NCI-H526 treated with DMSO at 0.1 percent for 48 hours (cell line): Measurements from ENCODE around the gene SLC7A8.

Source experiments
- DNase-seq: peaks from one replicate; lab custom pipeline; 2025; lab: John Stamatoyannopoulos, UW

Gene SLC7A8

DNA sequence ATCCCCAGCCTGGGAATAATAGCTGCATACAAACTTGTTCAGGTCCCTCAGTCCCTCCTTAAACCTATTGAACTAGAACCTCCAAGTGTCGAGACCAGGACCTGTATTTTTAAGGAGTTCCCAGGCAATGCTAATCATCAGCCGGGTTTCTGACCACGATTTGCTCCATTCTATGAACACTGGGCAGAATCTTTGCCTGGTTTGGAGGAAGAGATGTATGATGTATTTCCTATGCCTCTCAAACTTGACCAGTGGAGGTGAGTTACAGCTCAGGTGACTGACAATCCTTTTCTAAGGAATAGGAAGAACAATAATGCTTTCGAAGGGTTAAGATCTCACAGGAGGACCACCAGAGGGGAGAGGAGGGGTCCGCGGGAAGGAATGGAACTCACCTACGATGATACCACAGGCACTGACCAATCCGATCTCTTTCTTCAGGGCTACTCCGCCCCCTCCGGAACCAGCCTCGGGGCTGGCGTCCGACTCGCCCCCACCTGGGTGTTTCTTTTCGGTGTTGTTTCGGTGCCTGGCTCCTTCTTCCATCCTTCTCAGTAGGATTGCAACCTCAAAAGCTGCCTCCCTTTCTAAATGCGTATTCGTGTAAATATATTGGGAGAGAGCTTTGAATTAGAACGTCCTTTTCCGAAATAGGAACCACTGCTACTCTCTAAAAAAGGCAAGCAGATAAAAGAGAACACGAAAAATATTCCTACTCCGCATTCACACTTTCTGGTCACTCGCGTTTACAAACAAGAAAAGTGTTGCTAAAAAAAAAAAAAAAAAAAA, 895 bp downstream of the SLC7A8 start:
- peak; percentile 21 for DNase-seq

DNA sequence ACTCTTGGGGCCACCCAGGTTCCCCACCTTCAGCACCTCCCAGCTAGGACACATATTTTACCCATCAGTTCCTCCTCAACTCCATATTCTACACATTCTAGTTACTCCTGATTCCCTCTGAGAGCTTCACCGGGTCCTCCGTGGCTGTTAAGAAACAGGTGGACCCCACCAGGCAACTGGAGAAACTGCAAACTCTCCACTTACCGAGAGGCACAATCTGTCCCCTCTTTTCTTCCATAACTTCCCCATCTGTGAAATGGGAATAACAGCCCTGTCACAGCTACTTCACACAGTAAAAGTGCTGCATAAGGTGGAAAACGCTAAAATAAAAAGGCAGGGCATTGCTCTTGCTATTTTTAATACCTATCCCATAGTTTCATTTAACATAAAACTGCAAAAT, 1.5 kb downstream of the SLC7A8 start:
- no peak for DNase-seq

DNA sequence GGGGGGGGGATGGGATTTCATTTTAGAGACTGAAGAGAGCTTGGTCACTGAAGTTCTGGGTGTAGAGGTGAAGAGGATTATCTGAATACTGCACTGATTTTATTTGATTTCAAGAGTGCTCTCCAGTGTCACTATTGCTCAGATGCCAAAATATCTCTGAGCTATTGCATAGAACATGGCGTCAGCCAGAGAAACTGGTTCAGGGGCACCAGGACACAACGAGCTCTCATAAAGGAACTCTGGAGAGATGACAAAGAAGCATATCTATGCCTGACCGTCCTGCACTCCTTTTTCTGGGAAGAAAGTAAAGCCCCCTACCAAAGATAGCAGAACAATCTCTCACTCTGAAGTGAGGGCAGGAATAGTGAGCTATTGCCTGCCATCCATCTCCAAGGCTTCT, 2.0 kb downstream of the SLC7A8 start:
- DNase-seq, result no peak

DNA sequence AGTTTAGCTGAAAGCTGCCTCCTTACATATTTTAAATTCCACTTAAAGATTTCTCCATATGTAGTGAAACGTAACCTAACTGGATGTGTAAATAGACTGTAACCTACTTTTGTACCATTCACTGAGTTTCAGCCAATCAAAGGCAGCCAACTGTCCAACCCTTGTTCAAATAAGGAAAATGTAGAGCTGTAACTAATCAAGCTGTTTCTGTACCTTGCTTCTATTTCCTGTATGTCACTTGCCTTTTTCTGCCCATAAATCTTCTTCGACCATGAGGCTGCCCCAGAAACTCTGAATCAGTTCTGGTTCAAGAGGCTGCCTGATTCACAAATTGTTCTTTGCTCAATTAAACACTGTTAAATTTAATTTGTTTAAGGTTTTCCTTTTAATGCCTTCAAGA, 6.3 kb downstream of the SLC7A8 start:
- DNase-seq, result no peak

DNA sequence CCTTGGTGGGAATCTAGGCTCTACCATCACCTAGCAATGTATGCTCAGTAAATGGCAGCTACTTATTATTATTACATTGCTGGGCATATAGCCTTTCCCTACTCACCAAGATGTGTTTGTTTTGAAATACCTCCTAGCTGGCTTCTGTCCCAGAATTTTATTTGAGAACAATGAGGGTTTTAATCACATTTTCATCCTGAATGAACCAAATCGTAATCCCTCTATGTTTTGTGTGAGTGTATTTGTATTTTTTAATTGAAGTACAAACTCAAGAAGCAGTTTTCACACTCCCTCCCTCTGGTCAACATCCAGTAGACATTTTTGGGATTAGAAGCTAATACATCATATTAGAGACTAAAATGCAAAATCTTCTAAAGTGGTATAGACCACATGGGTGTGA, 7.6 kb downstream of the SLC7A8 start:
- no peak for DNase-seq

DNA sequence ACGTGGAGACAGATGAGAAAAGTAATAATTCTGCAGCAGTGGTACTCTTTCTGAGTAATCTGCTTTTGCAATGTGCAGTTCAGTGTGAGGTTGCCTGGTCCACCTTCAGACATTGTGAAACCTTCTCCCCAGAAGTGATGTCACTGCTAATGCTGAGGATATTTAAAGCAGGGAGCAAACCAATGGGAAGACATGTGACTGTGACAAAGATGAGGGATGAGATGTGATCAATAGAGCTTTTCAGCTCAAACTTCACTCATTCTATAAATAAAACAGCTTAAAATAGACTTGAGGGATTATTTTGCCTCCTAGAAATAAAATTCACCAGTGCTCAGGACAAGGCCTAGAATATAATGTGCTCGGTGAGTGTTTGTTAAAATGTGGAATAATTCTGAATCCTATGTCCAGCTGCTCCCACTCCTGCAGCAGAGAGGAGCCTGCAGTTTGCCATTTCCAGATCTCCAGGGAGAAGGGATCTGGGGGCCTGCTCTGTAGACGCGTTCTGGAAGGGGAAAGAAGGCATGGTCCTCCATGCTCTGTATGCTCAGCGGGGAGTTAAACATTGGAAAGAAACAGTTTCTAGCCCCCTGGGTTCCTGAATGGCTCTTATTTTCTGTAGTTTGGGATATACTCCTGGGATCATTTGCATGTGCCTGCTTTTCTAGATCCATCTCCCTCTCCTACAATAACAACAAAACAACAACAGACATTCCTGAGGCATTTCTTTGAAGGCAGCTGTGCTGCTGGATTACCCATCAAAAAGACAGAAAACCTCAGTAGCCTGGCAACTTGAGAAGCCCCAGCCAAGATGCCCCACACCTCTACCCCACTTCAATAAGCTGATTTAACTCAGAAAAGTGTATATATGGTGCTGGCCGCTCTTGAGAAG, 8.9 kb downstream of the SLC7A8 start:
- no peak for DNase-seq

DNA sequence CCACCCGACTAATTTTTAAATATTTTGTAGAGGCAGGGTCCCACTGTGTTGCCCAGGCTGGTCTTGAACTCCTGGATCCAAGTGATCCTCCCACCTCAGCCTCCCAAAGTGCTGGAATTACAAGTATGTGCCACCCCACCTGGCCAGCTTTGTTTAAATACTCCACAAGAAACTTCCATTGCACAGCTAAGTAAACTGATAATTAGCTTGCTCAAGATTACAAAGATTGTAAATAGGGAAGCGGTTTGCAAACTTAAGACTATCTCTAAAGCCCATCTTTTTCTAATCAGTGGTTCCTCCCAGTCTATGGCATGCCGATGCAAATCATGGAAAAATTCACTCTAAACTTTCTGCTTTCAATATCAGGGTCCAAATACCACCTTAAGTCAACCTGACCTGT, 9.7 kb downstream of the SLC7A8 start:
- no peak for DNase-seq

DNA sequence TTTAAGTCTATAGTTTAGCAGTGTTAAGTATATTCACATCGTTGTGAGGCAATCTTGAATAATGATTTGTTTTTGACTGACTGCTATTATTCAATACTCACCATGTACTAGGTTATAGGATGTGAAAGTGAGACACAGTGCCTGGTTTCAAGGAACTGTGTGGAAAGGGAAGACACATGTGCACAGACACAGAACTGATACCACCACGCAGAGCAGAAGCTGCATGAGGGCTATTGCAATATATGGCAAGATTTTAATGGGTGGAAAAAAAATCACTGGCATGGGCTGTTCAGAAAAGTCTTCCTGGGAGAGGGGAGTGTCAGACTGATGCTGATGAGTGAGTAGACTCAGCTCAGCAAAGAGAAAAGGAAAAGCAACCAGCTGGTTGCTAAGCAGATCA, 10.4 kb downstream of the SLC7A8 start:
- DNase-seq, result no peak

DNA sequence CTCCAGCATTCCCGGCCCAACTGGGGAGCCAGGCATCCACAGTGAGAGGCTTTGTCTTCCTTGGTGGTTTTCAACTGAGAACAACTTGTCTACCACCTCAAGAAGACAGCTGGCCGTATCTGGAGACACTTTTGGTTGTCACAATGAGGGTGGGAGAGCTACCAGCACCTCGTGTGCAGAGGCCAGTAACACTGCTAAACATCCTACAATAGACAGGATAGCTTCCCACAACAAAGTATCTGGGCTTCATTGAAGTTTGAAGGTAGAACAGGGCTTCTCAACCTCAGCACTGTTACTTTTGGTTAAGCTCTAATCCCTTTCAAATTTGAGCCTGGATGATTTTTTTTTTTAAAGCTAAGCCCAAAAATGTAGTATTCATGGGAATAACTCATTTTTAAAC, 10.9 kb downstream of the SLC7A8 start:
- no peak for DNase-seq

DNA sequence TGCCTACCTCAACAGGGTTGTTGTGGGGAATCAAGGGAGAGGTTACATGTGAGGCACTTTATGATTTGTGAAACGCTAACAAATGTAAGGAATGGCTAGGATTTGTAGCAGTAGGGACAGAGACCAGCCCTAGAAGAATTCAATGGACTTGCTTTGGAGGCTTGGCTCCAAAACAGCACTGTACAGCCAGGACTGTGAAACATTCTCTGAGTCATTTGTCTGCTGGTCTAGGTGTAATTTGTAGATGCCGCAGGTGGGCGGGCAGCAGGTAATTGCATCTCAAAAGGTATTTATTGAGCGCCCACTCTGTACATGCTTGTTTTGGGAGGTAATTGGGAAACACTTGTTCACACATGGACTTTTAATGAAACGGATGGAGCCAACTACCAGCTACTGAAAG, 11.4 kb downstream of the SLC7A8 start:
- DNase-seq, result no peak

DNA sequence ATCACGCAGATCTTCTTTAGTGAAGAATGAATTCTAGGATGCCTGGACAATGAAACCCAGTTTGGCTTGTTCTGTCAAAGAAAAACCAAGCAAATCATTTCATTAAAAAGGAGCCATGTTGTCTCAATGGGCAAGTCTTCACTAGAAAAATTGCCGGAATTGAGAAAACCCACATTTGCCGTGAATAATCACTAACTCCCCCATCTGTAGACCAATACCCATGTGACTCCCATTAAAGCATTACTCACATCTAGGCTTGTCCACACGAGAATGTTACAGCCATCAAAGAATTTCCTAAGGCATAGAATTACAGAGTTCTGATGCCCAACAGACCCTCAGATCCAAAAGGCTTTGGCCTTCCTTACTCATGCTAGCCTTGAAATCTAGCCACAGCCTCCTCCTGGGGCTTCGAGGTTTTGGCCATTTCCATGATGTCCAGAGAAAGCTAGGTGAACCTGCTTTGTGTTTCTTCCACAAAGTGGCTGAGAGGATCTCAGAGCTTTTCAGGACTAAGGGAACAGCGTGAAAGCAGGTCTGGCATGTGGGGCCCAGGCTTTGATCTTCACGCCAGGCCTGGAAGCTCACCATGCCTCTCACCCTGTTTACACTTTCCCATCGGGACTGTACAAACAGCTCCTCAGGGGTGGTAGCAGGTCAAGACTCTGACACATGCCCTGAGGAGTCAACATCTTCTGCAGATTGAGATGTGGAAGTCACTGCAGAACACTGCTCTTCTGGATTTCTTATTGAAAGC, 12.1 kb downstream of the SLC7A8 start:
- no peak for DNase-seq

DNA sequence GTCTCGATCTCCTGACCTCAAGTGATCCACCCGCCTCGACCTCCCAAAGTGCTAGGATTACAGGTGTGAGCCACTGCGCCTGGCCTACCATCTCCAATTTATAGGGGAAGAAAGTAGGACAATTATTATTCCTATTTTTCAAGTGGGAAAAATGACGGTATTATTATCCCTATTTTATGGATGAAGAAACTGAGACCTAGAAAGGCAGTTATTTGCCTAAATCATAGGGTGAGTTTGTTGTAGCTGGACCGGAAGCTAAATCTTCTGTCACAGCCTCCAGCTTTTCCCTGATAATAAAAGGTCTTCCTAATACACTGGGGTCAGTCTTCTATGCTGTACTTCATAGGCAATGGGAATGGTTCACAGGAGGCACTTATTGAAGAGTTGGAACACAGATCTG, 13.8 kb downstream of the SLC7A8 start:
- no peak for DNase-seq

DNA sequence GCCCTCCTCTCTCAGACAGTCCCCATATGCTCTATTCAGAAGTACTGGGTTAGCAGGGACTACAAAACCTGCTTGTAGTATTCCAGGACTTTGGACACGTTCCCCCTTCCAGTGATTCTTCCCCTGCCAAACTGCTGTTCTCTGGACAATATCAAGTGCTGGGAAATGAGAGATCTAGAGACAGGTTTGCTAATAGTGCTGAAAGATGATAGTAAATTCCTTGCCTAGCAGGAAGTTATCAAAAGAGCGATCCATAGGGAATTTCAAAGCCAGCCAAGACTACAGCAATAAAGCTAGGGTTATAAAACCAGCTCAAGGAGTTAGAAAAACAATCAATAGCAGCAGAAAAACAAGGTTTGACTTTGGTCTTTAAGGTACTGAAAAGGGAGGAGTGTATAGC, 15.2 kb downstream of the SLC7A8 start:
- no peak for DNase-seq

DNA sequence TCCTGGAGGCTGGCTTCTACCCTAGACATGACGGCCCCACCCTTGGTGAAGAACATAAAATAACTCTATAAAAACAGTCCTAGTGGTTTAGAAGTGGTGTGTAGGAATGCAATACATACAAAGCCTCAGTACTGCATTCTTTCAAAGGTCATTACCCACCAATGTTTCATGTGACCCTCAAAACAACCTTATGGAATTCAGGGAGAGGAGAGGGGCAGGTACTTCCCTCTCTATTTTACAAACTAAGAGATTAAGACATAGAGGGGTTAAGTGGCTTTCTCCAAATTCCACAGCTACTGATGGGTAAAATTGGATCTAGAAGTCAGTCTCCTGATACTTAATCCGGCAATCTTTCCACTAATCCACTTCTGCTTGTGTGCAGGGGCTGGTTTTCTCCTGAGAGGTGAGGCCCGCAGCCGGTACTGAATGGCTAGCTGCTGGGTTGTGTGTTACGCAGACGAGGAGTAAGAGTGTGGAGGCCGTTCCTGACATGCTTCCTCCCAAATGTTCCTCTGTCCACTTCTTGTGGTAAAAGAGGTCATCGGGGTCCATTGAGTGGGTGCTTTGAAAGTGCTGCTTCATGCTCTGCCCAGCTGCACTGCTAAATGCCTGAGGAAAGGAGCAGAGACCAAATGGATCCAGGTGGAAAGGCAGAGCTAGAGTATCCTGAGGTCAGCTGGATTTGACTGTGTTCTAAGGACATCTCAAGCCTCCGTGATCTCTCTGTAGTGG, 16.2 kb downstream of the SLC7A8 start:
- DNase-seq, result no peak

DNA sequence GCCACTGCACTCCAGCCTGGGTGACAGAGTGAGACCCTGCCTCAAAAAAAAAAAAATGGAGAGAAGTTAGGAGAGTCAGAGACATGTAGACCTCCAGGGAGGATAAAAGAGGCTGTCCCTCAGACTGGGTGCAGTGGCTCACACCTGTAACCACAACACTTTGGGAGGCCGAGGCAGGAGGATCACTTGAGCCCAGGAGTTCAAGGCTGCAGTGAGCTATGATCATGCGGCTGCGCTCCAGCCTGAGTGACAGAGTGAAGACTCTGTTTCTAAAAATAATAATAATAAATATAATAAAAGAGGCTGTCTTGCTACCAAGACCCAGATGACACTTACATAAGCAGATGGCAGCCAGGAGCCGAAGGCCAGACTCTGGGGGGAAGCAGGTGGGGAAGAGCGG, 18.5 kb downstream of the SLC7A8 start:
- DNase-seq, result no peak

DNA sequence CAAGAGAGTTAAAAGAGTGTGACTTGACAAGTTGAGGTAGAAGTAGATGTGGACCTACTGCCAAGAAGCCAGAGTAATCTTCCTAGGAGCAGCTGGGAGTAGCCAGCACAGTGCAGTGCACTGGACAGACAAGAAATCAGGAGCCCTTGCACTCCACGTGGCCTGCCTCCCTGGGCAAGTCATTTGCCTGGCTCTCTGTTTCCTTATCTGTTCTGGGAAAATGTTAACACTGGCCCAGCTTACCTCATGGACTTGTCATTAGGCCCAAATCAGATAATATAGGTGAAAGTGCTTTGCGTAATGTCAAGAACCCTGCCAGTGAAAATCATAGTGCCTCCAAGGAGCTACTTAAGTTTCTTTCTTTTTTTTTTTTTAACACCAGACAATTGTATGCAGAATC, 19.2 kb downstream of the SLC7A8 start:
- no peak for DNase-seq

DNA sequence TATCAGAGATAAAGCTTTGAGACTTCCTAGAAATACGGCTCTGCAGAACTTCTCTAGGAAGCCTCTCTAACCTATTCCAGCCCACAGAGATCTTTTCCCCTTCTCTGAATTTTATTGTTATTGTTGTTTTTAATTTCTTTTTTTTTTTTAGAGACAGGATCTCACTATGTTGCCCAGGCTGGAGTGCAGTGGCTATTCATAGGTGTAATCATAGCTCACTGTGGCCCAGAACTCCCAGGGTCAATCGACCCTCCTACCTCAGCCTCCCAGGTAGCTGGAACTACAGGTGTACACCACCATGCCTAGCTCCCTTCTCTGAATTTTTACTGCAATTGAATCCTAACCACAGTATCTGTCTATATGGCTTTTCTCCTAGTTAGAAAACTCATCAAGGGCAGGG, 19.6 kb downstream of the SLC7A8 start:
- DNase-seq, result no peak

DNA sequence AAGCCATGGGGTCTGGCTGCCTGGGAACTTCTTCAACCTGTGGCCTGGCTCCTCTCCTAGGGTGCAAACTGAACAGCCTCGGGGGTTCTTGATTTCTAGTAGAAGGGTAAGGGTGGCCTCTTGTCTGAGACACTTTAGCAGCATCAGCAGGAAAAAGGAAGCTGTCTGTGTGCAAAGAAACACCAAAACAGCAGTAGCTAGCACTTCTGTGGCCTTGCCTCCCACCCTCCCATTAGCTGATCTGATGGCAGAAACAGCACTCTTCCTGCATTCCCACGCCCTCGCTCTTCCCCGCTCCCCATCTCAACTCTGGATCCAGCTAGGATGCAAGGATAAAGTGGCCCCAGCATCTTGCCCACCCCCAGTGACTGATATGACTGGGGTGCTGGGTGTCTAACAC, 20.7 kb downstream of the SLC7A8 start:
- DNase-seq, result no peak

DNA sequence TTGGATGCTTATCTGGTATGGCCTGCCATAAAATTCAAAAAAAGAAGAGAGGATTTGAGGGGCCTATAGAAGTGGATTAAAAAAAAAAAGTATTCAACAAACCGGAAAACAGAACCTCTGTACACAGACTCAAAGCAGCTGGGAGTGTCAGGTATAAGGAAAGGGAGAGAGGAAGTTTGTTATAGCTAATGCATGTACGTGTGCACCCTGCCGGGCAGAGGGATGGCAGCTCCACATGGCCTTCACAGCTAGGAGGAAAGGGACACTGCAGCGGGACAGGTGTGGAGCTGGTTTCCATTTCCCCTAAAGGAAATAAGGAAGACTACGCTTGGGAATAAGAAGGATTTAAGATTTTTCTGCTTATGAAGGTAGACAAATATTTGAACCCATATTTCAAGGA, 21.5 kb downstream of the SLC7A8 start:
- no peak for DNase-seq

DNA sequence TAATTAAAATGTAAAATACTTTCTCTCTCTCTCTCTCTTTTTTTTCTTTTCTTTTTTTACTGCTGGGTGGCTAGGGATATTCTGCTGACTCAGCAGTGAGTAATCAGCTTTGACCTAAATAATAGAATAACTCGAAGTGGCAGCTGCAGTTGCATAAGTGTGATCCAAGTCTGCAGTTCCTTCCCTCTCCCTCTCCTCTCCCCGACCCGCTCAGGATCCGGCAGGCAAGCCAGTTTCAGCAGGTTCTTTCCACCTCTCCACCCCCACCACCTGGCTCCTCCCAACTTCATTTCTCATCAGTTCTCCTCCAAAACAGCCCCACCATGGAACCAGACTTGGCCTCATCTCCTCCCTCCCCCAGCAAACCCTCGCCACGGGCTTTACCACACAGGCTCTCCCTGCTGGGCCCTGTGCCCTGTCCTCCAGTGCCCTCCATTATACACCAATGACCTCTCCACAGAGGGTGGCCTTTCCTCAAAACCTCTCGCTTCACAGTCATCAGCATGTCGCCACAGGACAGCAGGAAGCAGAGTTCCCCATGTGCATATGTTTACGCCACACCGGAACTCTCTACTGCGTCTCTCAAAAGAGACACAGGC, 22.4 kb downstream of the SLC7A8 start:
- no peak for DNase-seq

DNA sequence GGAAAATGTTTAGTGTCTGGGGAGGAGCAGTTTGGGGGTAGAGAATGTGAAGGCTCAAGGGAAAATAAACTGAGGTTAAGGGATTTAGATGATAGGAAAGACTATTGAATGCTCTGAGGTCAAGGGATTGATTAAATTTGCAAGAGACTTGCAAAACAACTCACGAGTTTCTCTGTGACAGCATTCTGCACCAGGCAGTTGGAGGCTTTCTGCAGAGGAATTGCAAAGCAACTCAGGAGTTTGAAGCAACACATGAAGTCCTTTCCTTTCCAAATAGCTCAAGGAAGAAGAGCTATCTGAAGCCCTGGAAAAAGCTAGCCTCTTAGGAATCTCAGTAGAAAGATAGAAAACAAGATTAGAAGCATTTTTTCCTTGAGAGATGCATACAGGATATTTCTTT, 23.9 kb downstream of the SLC7A8 start:
- no peak for DNase-seq

DNA sequence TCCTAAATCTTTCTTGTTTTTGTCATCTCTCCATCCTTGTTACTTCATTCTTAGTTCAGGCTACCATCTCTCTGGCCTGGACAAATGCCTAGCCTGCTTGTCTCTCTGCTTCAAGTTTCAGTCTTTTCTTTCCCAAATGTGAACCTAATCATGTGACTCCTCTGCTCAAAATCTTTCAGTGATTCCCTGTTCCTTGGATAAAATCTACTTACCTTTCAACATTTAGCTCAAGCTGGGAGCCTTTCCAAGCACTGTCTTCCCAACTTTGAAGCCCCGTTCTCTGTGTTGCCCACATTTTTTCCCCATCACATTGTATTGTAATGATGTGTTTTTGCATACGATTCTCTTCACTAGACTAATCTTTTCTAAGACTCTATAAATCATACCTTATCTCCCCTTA, 24.7 kb downstream of the SLC7A8 start:
- DNase-seq, result no peak
